Ascending aorta (tissue), 2 donors: ENCODE results near the gene AP2B1. TPM values are rescaled to one million over a fixed set of nuclear protein-coding genes. Genes with fewer than 3 reads are reported as not detected.
A peak's percentile ranks its signal among the peaks of the same experiment; 100 is the strongest.

Experiments used
- DNase-seq, 2 donors: peaks; one replicate each; pipeline ENCODE4 v3.0.0-alpha.2; 2019; ENCODE audit warnings: low spot score in 2 of 2
- H3K27ac ChIP-seq, 2 donors: fragments of 200-600 bp; sonication (generic); one replicate each; pipeline ENCODE4 v1.5.1; 2016 to 2017; ENCODE audit warnings: mild to moderate bottlenecking in 1 of 2
- H3K27me3 ChIP-seq: fragments of 200-600 bp; sonication (generic); one replicate; pipeline ENCODE4 v1.5.1; 2017
- H3K36me3 ChIP-seq, 2 donors: fragments of 200-600 bp; sonication (generic); one replicate each; pipeline ENCODE4 v1.5.1; 2016
- H3K4me1 ChIP-seq, 2 donors: fragments of 200-600 bp; sonication (generic); one replicate each; pipeline ENCODE4 v1.5.1; 2016 to 2017; ENCODE audit warnings: mild to moderate bottlenecking in 1 of 2
- H3K4me3 ChIP-seq, 2 donors: fragments of 200-600 bp; sonication (generic); one replicate each; pipeline ENCODE4 v1.5.1; 2016 to 2017; ENCODE audit warnings: mild to moderate bottlenecking in 1 of 2
- H3K9me3 ChIP-seq, 2 donors: fragments of 200-600 bp; sonication (generic); one replicate each; pipeline ENCODE4 v1.5.1; 2016
- CTCF ChIP-seq, 3 experiments: fragments of 200-600 bp in 2 of 3; fragments of 450-650 bp in 1 of 3; sonication (generic) in 2 of 3; IDR thresholded peaks; one replicate each; pipeline ENCODE4 v1.5.1; 2016 to 2019; ENCODE audit warnings: antibody characterized with exemption in 3 of 3, mild to moderate bottlenecking in 1 of 3, moderate library complexity in 1 of 3
- intact Hi-C: fragments of 100-400 bp; cut with DNase I; formaldehyde crosslinking; loops from one replicate; pipeline ENCODE4 v1.15.1; 2023
- total RNA-seq: library from RNA; depleted of rRNA; stranded (reverse); fragments of >200 nt; gene quantifications from one replicate; pipeline ENCODE4 v1.1.0, GENCODE V29; 2016

Gene AP2B1
- total RNA-seq, 1 donor from 2014 or later = 59.5 TPM

DNA sequence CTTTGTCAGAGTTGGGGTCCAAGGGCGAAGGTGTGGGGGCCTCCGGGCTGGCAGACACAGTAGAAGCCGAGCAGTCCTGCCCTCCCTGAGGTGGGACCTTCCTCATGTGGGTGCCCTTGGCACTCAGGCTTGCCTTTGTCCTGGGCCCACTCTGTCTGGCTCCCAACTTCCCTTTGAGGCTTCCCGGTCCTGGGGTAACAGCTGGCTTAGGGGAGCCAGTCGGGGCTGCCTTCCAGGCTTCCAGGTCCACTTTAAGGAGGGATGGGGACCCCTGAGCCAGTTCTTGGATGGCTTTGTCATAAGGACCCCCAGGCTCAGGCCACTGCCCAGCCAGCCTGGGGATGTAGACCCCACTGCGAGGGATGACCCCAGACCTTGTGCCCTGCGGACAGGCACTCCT is 158.1 kb downstream of the AP2B1 start:
- no peak for TF ChIP-seq CTCF (IDR thresholded peaks at IDR 0.05)
- intact Hi-C loops = loop anchor here (5.0 kb wide), 1 partner anchor 83 kb away; no protein-coding TSS in a partner anchor
- Histone ChIP-seq H3K36me3 (no peaks in the 10 kb centered on the region), H3K27ac (no peak overlapping the region), H3K4me1 (peaks cover 2 to 9% of the 10 kb centered on the region in 2 donors), H3K4me3 (no peak overlapping the region), H3K9me3 (no peaks in the 10 kb centered on the region), H3K27me3 (peaks cover 18% of the 10 kb centered on the region)
- no peak for DNase-seq

DNA sequence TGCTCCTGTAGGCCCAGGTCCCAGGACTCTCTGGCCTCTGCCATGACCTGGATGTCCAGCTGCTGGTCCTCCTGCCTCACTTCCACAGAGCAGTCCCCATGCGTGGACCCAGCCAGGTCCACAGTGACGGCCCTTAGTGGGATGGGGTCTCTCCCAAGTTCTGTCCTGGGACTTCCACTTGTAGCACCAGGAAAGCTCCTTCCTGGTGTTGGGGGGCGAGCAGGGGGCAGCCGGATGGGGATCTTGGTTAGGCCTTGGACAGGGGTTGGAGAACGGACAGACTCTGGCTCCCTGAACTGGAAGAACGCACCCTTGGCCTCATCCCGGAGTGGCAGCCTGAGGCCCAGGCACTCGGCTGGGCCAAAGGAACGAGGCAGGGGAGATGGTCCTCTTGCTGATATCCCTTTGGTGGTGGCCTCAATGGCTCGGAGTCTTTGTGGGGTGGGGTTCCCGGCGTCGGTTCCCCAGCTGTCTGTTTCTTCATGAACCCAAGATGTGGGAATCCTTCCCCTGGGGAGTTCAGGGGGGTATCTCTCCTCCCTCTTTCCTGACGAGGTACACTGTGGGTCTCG is 158.7 kb downstream of the AP2B1 start:
- Histone ChIP-seq H3K27ac (no peak overlapping the region), H3K4me3 (no peak overlapping the region), H3K4me1 (peaks cover 2 to 9% of the 10 kb centered on the region in 2 donors), H3K9me3 (no peaks in the 10 kb centered on the region), H3K36me3 (no peaks in the 10 kb centered on the region), H3K27me3 (peaks cover 16% of the 10 kb centered on the region)
- intact Hi-C loops = loop anchor here (2.0 to 5.0 kb wide), 2 partner anchors 84 to 133 kb away; no protein-coding TSS in a partner anchor
- no peak for DNase-seq
- TF ChIP-seq CTCF (IDR thresholded peaks at IDR 0.05) = no peak

- no peaks in the 10 kb centered on the region for H3K9me3 ChIP-seq
- H3K4me1 ChIP-seq = peaks cover 0 to 5% of the 10 kb centered on the region in 2 donors
- peak in 1 of 2 donors; percentile 82 for DNase-seq
- H3K36me3 ChIP-seq = no peaks in the 10 kb centered on the region
- H3K27me3 ChIP-seq = peaks cover 5% of the 10 kb centered on the region
- intact Hi-C loops = loop anchor here (2.0 to 5.0 kb wide), 2 partner anchors 85 to 135 kb away; no protein-coding TSS in a partner anchor
- H3K27ac ChIP-seq = no peak overlapping the region
- H3K4me3 ChIP-seq = no peak overlapping the region
- TF ChIP-seq CTCF (IDR thresholded peaks at IDR 0.05) = peak; percentile 90 to 92 (median 91)
Measured at GRCh38 chr17:35747540-35748017, 160.5 kb downstream of the AP2B1 start.

- no peak for TF ChIP-seq CTCF (IDR thresholded peaks at IDR 0.05)
- Histone ChIP-seq H3K9me3 (no peaks in the 10 kb centered on the region), H3K27me3 (peaks cover 5% of the 10 kb centered on the region), H3K36me3 (no peaks in the 10 kb centered on the region), H3K4me1 (peaks cover 0 to 5% of the 10 kb centered on the region in 2 donors), H3K4me3 (no peak overlapping the region), H3K27ac (no peak overlapping the region)
- intact Hi-C loops = loop anchor here (5.0 kb wide), 1 partner anchor 86 kb away; no protein-coding TSS in a partner anchor
- no peak for DNase-seq
Measured at GRCh38 chr17:35748341-35748841, 161.3 kb downstream of the AP2B1 start.

- peaks cover 3% of the 10 kb centered on the region for H3K27me3 ChIP-seq
- H3K27ac ChIP-seq = no peak overlapping the region
- H3K9me3 ChIP-seq = no peaks in the 10 kb centered on the region
- DNase-seq = no peak
- H3K4me3 ChIP-seq = no peak overlapping the region
- H3K36me3 ChIP-seq = no peaks in the 10 kb centered on the region
- H3K4me1 ChIP-seq = peaks cover 0 to 5% of the 10 kb centered on the region in 2 donors
- intact Hi-C loops = loop anchor here (5.0 kb wide), 1 partner anchor 87 kb away; no protein-coding TSS in a partner anchor
- TF ChIP-seq CTCF (IDR thresholded peaks at IDR 0.05) = no peak
Measured at GRCh38 chr17:35748979-35749378, 161.9 kb downstream of the AP2B1 start.
